Measurements from ENCODE around the gene IFIH1.

DNA sequence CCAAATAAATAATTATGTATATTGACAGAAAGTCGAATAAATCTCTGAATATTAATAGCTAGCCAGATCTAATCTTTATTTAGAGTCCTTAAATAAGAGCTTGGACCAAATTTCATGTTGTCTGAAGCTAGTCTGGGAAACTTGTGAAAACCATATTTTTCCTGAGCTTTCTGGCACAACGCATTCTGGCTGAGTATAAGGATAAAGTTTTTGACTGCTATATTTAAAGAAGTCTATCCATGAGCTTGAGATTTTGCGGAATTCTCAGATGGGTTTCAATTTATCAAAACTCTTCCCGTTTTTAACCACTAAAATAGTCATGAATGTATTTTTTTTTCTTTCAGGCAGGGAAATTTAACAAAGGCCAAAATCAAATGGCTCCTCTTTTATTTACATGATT lies 99.1 kb downstream of the IFIH1 start:
- no peak for TF ChIP-seq EZH2 (IDR thresholded peaks at IDR 0.05; ENCODE audit: low read depth)
- TF ChIP-seq, protein P1, sequence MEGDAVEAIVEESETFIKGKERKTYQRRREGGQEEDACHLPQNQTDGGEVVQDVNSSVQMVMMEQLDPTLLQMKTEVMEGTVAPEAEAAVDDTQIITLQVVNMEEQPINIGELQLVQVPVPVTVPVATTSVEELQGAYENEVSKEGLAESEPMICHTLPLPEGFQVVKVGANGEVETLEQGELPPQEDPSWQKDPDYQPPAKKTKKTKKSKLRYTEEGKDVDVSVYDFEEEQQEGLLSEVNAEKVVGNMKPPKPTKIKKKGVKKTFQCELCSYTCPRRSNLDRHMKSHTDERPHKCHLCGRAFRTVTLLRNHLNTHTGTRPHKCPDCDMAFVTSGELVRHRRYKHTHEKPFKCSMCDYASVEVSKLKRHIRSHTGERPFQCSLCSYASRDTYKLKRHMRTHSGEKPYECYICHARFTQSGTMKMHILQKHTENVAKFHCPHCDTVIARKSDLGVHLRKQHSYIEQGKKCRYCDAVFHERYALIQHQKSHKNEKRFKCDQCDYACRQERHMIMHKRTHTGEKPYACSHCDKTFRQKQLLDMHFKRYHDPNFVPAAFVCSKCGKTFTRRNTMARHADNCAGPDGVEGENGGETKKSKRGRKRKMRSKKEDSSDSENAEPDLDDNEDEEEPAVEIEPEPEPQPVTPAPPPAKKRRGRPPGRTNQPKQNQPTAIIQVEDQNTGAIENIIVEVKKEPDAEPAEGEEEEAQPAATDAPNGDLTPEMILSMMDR (conservative IDR thresholded peaks at IDR 0.05) = no peak

Data from PC-9 (cell line).